HG03196 (cell line): ENCODE results near the gene ZNF778.
"Not testable (repeated sequence)": the region's sequence is repeated elsewhere in the genome, so short reads cannot be mapped to it uniquely, and the experiment has no call there.

ENCODE experiments used
- ATAC-seq: cut with Tn5 transposase; IDR thresholded peaks from one replicate; pipeline ENCODE4 v1.9.1; 2021; ENCODE audit not compliant: unreplicated experiment

ZNF778 gene

GRCh38 chr16:89179656-89180315 is 37.7 kb upstream of the ZNF778 start:
- no peak for ATAC-seq

- no peak for ATAC-seq
Observed at GRCh38 chr16:89183463-89183862, 34.0 kb upstream of the ZNF778 start.

DNA sequence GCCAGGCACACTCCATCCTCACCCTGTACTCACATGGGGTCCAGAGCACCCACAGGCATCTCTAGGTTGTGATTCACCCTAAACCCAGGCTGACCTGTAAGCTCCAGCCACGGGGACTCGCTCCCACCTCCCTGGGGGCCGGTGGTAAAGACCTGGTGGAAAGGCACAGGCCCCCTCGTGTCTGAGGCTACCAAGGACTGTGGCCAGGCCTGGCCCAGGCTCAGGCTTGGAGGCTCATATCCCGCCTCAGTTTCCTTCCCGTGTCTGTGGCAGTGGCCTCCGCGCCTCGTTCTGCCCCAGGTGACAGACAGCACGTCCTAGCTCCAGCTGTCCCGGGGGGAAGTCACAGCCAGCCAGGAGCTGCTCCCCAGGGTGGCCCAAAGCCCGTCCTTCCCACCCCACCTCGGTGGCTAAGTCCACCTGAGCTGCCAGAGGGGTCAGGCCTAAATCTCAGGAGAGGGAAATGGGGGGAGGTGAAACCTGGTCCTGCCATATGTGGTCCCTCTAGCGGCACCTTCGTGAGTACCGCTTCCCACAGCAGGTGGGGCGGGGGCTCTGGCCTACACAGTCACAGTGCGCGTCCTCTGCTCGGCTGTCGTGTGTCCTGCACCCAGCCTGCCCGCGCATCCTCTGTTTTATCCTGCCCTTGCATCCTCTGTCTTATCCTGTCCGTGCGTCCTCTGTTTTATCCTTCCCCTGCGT is 33.4 kb upstream of the ZNF778 start:
- ATAC-seq: no peak

DNA sequence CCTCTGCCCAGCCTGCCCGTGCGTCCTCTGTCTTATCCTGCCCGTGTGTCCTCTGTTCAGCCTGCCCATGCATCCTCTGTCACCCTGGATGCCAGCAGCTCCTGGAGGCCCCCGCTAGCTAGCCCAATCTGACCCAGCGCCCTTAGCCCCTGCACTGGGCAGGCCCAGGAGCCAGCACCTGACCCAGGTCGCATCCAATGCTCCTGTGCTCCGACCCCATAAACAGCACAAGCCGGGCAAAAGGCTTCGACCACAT is 32.9 kb upstream of the ZNF778 start:
- no peak for ATAC-seq

GRCh38 chr16:89184933-89185794 is 32.3 kb upstream of the ZNF778 start:
- no peak for ATAC-seq

DNA sequence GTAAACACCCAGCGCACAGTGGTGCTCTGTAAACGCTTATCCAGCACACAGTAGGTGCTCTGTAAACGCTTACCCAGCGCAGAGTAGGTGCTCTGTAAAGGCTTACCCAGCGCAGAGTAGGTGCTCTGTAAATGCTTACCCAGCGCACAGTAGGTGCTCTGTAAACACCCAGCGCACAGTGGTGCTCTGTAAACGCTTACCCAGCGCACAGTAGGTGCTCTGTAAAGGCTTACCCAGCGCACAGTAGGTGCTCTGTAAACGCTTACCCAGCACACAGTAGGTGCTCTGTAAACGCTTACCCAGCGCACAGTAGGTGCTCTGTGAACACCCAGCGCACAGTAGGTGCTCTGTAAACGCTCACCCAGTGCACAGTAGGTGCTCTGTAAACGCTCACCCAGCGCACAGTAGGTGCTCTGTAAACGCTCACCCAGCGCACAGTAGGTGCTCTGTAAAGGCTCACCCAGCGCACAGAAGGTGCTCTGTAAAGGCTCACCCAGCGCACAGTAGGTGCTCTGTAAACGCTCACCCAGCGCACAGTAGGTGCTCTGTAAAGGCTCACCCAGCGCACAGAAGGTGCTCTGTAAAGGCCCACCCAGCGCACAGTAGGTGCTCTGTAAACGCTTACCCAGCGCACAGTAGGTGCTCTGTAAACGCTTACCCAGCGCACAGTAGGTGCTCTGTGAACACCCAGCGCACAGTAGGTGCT is 31.5 kb upstream of the ZNF778 start:
- ATAC-seq: not testable (repeated sequence)

- not testable (repeated sequence) for ATAC-seq
Observed at GRCh38 chr16:89186593-89187031, 30.9 kb upstream of the ZNF778 start.

DNA sequence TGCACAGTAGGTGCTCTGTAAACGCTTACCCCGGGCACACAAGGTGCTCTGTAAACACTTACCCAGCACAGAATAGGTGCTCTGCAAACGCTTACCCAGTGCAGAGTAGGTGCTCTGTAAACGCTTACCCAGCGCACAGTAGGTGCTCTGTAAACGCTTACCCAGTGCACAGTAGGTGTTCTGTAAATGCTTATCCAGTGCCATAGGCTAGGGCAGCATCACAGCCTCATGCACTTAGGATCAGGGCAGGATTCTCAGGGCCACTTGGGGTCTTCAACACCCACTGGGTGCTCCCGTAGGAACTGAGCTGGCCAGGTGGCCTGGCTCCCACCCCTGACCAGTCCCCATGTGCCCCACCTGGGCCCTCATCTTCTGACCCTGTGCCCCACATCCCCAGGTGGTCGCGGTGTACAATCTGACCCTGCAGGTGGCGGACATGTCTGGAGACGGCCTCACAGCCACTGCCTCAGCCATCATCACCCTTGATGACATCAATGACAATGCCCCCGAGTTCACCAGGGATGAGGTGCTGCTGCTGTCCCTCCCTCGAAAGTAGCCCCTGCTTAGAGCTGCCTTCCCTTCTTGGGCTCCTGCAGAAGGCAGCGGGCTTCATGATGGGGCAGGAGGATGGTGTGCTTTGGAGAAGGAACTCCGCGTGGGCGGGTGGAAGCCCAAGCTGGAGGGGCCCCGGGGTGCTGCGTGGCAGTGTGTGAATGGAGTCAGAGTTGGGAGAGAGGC is 30.3 kb upstream of the ZNF778 start:
- ATAC-seq: no peak

DNA sequence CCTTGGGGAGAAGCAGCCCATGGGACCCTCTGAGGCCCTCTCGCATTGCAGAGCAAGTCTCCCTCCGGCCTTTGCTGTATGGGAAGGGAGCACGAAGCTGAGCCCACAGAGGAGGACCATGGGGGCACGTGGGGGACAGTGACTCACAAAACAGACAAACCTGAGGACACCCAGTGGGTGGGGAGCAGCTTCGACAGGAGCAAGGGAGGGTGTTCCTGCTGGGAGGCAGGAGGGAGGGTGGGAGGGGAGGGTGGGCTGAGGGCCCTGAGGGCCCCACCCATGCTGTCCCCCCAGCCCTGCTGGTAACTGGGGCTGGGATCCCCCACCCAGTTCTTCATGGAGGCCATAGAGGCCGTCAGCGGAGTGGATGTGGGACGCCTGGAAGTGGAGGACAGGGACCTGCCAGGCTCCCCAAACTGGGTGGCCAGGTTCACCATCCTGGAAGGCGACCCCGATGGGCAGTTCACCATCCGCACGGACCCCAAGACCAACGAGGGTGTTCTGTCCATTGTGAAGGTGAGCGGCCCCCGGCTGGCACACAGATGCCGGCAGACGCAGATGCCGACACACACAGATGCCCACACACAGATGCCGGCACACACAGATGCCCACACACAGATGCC is 29.6 kb upstream of the ZNF778 start:
- no peak for ATAC-seq

DNA sequence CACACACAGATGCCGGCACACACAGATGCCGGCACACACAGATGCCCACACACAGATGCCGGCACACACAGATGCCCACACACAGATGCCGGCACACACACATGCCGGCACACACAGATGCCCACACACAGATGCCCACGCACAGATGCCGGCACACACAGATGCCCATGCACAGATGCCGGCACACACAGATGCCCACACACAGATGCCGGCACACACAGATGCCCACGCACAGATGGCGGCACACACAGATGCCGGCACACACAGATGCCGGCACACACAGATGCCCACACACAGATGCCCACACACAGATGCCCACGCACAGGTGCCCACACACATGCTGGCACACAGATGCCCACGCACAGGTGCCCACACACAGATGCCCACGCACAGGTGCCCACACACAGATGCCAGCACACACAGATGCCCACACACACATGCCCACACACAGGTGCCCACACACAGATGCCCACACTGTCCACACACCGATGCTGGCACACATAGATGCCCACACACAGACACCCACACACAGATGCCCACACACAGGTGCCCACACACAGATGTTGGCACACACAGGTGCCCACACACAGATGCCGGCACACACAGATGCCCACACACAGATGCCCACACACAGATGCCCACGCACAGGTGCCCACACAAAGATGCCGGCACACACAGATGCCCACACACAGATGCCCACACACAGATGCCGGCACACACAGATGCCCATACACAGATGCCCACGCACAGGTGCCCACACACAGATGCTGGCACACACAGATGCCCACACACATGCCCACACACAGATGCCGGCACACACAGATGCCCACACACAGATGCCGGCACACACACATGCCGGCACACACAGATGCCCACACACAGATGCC is 28.8 kb upstream of the ZNF778 start:
- not testable (repeated sequence) for ATAC-seq

- no peak for ATAC-seq
Observed at GRCh38 chr16:89189358-89190025, 28.0 kb upstream of the ZNF778 start.

DNA sequence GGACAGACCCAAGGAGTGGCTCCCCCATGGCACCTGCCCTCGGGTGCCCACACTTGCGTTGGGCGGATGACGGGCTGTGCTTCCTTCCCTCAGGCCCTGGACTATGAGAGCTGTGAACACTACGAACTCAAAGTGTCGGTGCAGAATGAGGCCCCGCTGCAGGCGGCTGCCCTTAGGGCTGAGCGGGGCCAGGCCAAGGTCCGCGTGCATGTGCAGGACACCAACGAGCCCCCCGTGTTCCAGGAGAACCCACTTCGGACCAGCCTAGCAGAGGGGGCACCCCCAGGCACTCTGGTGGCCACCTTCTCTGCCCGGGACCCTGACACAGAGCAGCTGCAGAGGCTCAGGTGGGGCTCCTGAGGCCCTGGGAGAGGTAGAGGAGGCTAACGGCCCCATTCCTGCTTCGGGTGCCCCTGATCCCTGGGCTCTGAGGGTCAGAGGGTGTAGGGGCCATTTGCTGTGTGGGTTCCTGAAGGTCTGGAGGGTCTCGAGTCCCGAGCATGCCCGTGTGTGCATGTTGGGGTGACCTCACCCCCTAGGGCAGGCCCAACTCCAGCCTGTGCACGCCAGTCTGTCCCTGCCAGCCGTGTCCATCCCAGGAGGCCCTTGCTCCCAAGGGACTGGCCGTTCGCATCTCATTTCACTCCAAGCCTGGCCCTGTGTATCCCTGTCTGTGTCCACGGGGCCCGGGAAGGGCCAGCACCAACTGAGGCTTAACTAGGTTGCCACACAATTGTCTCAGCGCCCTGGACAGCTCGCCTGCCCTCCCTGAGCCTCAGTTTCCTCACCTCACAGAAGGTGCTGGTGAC is 27.1 kb upstream of the ZNF778 start:
- ATAC-seq: no peak

GRCh38 chr16:89191033-89191900 is 26.2 kb upstream of the ZNF778 start:
- no peak for ATAC-seq

DNA sequence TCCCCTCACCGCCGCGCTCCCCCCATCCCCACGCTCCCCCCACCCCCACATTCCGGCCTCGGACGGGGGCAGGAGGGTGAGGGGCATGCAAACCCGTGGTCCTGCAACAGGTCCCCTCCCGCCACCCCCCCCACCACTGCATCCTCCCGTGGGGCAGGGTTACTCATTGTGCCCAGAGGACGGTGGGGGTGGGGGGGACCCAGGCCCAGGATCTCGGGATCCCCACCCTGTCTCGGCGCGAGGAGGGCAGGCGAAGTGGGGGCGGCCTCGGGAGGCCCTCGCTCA is 25.7 kb upstream of the ZNF778 start:
- ATAC-seq: no peak

DNA sequence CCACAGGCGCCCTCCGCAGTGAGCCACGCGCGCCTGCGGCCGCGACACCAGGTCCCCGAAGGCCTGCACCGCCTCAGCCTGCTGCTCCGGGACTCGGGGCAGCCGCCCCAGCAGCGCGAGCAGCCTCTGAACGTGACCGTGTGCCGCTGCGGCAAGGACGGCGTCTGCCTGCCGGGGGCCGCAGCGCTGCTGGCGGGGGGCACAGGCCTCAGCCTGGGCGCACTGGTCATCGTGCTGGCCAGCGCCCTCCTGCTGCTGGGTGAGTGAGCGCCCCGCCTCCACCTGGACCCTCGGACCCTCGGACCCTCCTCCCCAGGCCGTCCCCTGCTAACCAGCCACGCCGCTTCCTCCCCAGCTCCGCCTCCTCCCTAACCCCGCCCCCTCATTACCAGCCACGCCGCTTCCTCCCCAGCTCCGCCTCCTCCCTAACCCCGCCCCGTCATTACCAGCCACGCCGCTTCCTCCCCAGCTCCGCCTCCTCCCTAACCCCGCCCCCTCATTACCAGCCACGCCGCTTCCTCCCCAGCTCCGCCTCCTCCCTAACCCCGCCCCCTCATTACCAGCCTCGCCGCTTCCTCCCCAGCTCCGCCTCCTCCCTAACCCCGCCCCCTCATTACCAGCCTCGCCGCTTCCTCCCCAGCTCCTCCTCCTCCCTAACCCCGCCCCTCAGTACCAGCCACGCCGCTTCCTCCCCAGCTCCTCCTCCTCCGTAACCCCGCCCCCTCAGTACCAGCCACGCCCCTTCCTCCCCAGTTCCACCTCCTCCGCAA is 25.1 kb upstream of the ZNF778 start:
- ATAC-seq: not testable (repeated sequence)

DNA sequence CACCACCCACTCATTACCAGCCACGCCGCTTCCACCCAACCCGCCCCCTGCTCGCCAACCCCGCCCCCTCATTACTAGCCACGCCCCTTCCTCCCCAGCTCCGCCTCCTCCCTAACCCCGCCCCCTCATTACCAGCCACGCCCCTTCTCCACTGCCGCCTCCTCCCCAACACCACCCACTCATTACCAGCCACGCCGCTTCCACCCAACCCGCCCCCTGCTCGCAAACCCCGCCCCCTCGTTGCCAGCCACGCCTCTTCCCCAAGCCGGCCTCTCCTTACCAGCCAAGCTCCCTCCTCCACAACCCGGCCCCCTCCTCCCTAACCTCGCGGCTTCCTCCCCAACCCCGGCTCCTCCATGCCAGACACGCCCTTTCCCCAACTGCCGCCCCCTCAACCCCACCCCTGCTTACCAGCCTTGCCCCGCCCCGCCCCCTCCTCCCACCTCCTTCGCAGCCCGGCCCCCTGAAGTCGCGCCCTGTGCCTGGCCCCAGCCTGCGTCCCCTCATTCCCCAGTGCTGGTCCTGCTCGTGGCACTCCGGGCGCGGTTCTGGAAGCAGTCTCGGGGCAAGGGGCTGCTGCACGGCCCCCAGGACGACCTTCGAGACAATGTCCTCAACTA is 24.4 kb upstream of the ZNF778 start:
- ATAC-seq: no peak
